Thoracic aorta (tissue), 2 donors: ENCODE data around the gene DLG1. TPM values are rescaled to one million over a fixed set of nuclear protein-coding genes. Genes with fewer than 3 reads are reported as not detected.

ENCODE experiments used
- ATAC-seq: fragments of 150-250 bp; one replicate; pipeline ENCODE4 v1.8.0; 2017; ENCODE audit warnings: low read depth; ENCODE audit not compliant: insufficient number of reproducible peaks, low FRiP score
- DNase-seq: peaks from one replicate; pipeline ENCODE4 v3.0.0-alpha.2; 2020; ENCODE audit warnings: low spot score
- H3K27ac ChIP-seq, 2 donors: fragments of 200-600 bp; sonication (generic); 1 replicate in 1 of 2; 2 replicates in 1 of 2; pipeline ENCODE4 v1.5.1; 2016; ENCODE audit warnings: mild to moderate bottlenecking in 2 of 2, moderate library complexity in 2 of 2
- H3K27me3 ChIP-seq: fragments of 200-600 bp; sonication (generic); replicated peaks from 2 replicates; pipeline ENCODE4 v1.6.0; 2016; ENCODE audit warnings: mild to moderate bottlenecking; ENCODE audit not compliant: insufficient read depth
- H3K36me3 ChIP-seq: fragments of 200-600 bp; sonication (generic); one replicate; pipeline ENCODE4 v1.5.1; 2016
- H3K4me1 ChIP-seq, 2 donors: fragments of 200-600 bp; sonication (generic); 1 replicate in 1 of 2; 2 replicates in 1 of 2; pipeline versions ENCODE4 v1.5.1 to v1.6.0; 2016; ENCODE audit warnings: low read depth in 2 of 2, mild to moderate bottlenecking in 1 of 2; ENCODE audit not compliant: control insufficient read depth in 1 of 2
- H3K4me3 ChIP-seq: fragments of 200-600 bp; sonication (generic); 2 replicates; pipeline ENCODE4 v1.5.1; 2016; ENCODE audit warnings: mild to moderate bottlenecking
- H3K9me3 ChIP-seq: fragments of 200-600 bp; sonication (generic); 2 replicates; pipeline ENCODE4 v1.5.1; 2016
- CTCF ChIP-seq: fragments of 200-600 bp; sonication (generic); IDR thresholded peaks from one replicate; pipeline ENCODE4 v1.5.1; 2019; ENCODE audit warnings: antibody characterized with exemption
- total RNA-seq, 2 donors: library from RNA; depleted of rRNA; stranded (reverse); fragments of >200 nt; gene quantifications; one replicate each; pipeline versions ENCODE4 v1.1.0 to v1.2.3, GENCODE V29; 2016

DLG1 gene
- total RNA-seq, 2 donors from 2014 or later: 46.4 to 67.8 TPM

- no peak for DNase-seq
- no peaks in the 10 kb centered on the region for H3K27me3 ChIP-seq
- H3K27ac ChIP-seq: no peak overlapping the region
- no peaks in the 10 kb centered on the region for H3K4me1 ChIP-seq
- no peaks in the 10 kb centered on the region for H3K36me3 ChIP-seq
- no peak for TF ChIP-seq CTCF
- no peak overlapping the region for H3K4me3 ChIP-seq
- no peaks in the 10 kb centered on the region for H3K9me3 ChIP-seq
- no peak for ATAC-seq
Observed at GRCh38 chr3:197019021-197019420, 279.4 kb downstream of the DLG1 start.

- H3K27ac ChIP-seq: no peak overlapping the region
- no peaks in the 10 kb centered on the region for H3K36me3 ChIP-seq
- ATAC-seq (no peak), DNase-seq (no peak)
- H3K4me3 ChIP-seq: no peak overlapping the region
- no peaks in the 10 kb centered on the region for H3K4me1 ChIP-seq
- no peak for TF ChIP-seq CTCF
- no peaks in the 10 kb centered on the region for H3K9me3 ChIP-seq
- no peaks in the 10 kb centered on the region for H3K27me3 ChIP-seq
Observed at GRCh38 chr3:197017003-197017402, 281.4 kb downstream of the DLG1 start.

GRCh38 chr3:197015790-197016736 lies 282.3 kb downstream of the DLG1 start:
- DNase-seq: no peak
- ATAC-seq: no peak

GRCh38 chr3:197014942-197015575 lies 283.4 kb downstream of the DLG1 start:
- TF ChIP-seq CTCF: no peak
- Histone ChIP-seq H3K36me3 (no peaks in the 10 kb centered on the region), H3K27ac (no peak overlapping the region), H3K9me3 (no peaks in the 10 kb centered on the region), H3K27me3 (no peaks in the 10 kb centered on the region), H3K4me1 (no peaks in the 10 kb centered on the region), H3K4me3 (no peak overlapping the region)
- ATAC-seq: no peak
- DNase-seq: no peak

More at GRCh38 chr3:197015790-197016736, 282.3 kb downstream of the DLG1 start:
- Histone ChIP-seq H3K4me3 (no peak overlapping the region), H3K36me3 (no peaks in the 10 kb centered on the region), H3K9me3 (no peaks in the 10 kb centered on the region), H3K27me3 (no peaks in the 10 kb centered on the region), H3K27ac (no peak overlapping the region), H3K4me1 (no peaks in the 10 kb centered on the region)
- no peak for TF ChIP-seq CTCF

- DNase-seq (no peak), ATAC-seq (no peak)
- no peak for TF ChIP-seq CTCF
- no peaks in the 10 kb centered on the region for H3K4me1 ChIP-seq
- no peak overlapping the region for H3K27ac ChIP-seq
- H3K9me3 ChIP-seq: no peaks in the 10 kb centered on the region
- H3K36me3 ChIP-seq: no peaks in the 10 kb centered on the region
- H3K27me3 ChIP-seq: no peaks in the 10 kb centered on the region
- no peak overlapping the region for H3K4me3 ChIP-seq
Observed at GRCh38 chr3:197014024-197014423, 284.4 kb downstream of the DLG1 start.
